HepG2 (cell line): ENCODE results near the gene SLC9A8. TPM values are rescaled to one million over a fixed set of nuclear protein-coding genes. Genes with fewer than 3 reads are reported as not detected.

Experiments
- ATF7-NPFF ChIP-seq: sonication (generic); formaldehyde crosslinking; IDR thresholded peaks from 2 replicates; pipeline ENCODE4 v1.8.1; 2023; ENCODE audit warnings: mild to moderate bottlenecking, low read depth, missing genetic modification reagents, moderate library complexity
- CEBPZ ChIP-seq: IDR thresholded peaks from 2 replicates; pipeline ENCODE4 v1.6.1; 2012; ENCODE audit warnings: low read length, improper control_type of control experiment
- CENPBD1 ChIP-seq: sonication (generic); formaldehyde crosslinking; IDR thresholded peaks from 2 replicates; pipeline ENCODE4 v1.8.0; 2022; ENCODE audit warnings: missing genetic modification reagents, low read depth, mild to moderate bottlenecking, borderline replicate concordance
- CREB1 ChIP-seq, 2 experiments: fragments of 450-650 bp in 1 of 2; IDR thresholded peaks; 2 replicates each; pipeline ENCODE4 v1.6.1; 2016 to 2017; ENCODE audit warnings: control low read depth in 1 of 2, mild to moderate bottlenecking in 1 of 2, missing compliant biosample characterization in 1 of 2, missing genetic modification characterization in 1 of 2
- NFIC ChIP-seq: IDR thresholded peaks from 2 replicates; pipeline ENCODE4 v1.6.1; 2012; ENCODE audit warnings: mild to moderate bottlenecking, low read length, inconsistent platforms
- TARDBP ChIP-seq: sonication (generic); formaldehyde crosslinking; IDR thresholded peaks from 2 replicates; pipeline ENCODE4 v1.8.0; 2022; ENCODE audit warnings: mild to moderate bottlenecking, missing genetic modification reagents
- ZBTB4 ChIP-seq: sonication (generic); formaldehyde crosslinking; IDR thresholded peaks from 2 replicates; pipeline ENCODE4 v1.4.0; 2020; ENCODE audit warnings: missing genetic modification reagents, mild to moderate bottlenecking, borderline replicate concordance
- ZNF274 ChIP-seq: sonication (generic); formaldehyde crosslinking; IDR thresholded peaks from 2 replicates; pipeline ENCODE4 v1.5.1; 2020; ENCODE audit warnings: mild to moderate bottlenecking, missing genetic modification reagents
- ZNF670 ChIP-seq: sonication (generic); formaldehyde crosslinking; IDR thresholded peaks from 2 replicates; pipeline ENCODE4 v1.8.0; 2022; ENCODE audit warnings: mild to moderate bottlenecking, missing genetic modification reagents, borderline replicate concordance
- ZNF704 ChIP-seq: sonication (generic); formaldehyde crosslinking; IDR thresholded peaks from 2 replicates; pipeline ENCODE4 v1.8.1; 2023; ENCODE audit warnings: mild to moderate bottlenecking, inconsistent platforms, moderate library complexity, missing genetic modification reagents, borderline replicate concordance
- polyA plus RNA-seq, 8 experiments: library from polyadenylated mRNA; depleted of rRNA in 3 of 8; stranded (reverse) in 7 of 8; unstranded in 1 of 8; fragments of >200 nt; fragmentation: Illumina TruSeq in 4 of 8; extraction: Trizol in 4 of 8; gene quantifications; 2 replicates each; pipeline versions ENCODE4 v1.2.1 to v1.2.3, GENCODE V29; 2011 to 2016; ENCODE audit warnings: low read depth in 4 of 8, missing spikeins in 1 of 8, mixed read lengths in 1 of 8; ENCODE audit not compliant: insufficient read depth in 1 of 8
- total RNA-seq, 5 experiments: library from RNA; depleted of rRNA; stranded (reverse); fragments of >200 nt; fragmentation: Illumina TruSeq; extraction: Trizol; gene quantifications; 2 replicates each; pipeline ENCODE4 v1.2.3, GENCODE V29; 2016; ENCODE audit warnings: low read depth in 1 of 5
- TF ChIP-seq, protein P1 (sequence below): sonication (generic); formaldehyde crosslinking; IDR thresholded peaks from 2 replicates; pipeline ENCODE4 v1.4.0; 2020; ENCODE audit warnings: mild to moderate bottlenecking, missing genetic modification reagents
- TF ChIP-seq, protein P2 (sequence below): sonication (generic); formaldehyde crosslinking; IDR thresholded peaks from 2 replicates; pipeline ENCODE4 v1.5.0; 2020; ENCODE audit warnings: mild to moderate bottlenecking, low read depth, missing genetic modification reagents, borderline replicate concordance

SLC9A8 gene
- total and polyA plus RNA-seq, 2 of the 13 experiments (the other 11 are each of a cell fraction or from before 2014, with no cell fraction given) = 4.1 to 7.4 TPM

DNA sequence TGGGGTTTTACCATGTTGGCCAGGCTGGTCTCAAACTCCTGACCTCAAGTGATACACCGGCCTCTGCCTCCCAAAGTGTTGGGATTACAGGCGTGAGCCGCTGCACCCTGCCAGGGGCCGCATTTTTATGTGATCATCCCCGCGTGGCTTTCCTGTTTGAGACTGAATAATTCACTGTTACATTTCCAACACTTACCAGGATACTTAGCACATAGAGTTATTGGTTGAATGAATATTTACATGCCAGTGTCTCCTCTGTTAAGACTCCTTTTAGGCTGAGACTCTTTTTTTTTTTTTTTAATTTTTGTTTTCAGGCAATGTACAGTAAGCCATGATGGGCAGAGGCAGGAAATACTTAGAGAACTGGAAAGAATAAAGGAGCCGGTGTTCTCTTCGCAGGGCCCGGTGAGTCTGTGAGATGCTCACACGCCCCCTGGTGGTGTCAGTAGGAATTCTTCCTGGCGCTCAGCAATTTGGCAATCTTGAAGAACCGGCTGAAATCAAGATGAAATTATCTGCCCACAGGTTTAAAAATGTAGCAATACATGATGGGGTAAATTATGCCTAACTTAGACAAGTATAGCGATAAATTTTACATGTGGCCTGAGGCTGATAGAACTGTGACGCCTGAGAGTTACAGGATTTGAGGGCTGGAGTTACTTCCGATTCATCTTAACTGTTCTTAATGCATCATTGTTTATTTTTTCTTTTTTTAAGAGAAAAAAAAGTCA, 115.9 kb downstream of the SLC9A8 start (continued):
- TF ChIP-seq CEBPZ = no peak
- no peak for TF ChIP-seq TARDBP (CRISPR knock-in tag)
- TF ChIP-seq, protein P1, sequence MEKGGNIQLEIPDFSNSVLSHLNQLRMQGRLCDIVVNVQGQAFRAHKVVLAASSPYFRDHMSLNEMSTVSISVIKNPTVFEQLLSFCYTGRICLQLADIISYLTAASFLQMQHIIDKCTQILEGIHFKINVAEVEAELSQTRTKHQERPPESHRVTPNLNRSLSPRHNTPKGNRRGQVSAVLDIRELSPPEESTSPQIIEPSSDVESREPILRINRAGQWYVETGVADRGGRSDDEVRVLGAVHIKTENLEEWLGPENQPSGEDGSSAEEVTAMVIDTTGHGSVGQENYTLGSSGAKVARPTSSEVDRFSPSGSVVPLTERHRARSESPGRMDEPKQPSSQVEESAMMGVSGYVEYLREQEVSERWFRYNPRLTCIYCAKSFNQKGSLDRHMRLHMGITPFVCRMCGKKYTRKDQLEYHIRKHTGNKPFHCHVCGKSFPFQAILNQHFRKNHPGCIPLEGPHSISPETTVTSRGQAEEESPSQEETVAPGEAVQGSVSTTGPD = no peak
- peak; percentile 73; the same call in 1 of the 2 replicates for TF ChIP-seq ZNF670 (CRISPR knock-in tag)
- TF ChIP-seq, protein P2, sequence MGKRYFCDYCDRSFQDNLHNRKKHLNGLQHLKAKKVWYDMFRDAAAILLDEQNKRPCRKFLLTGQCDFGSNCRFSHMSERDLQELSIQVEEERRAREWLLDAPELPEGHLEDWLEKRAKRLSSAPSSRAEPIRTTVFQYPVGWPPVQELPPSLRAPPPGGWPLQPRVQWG (CRISPR knock-in tag) = no peak
- TF ChIP-seq CENPBD1 = no peak
- no peak for TF ChIP-seq ATF7-NPFF (CRISPR knock-in tag)
- peak; percentile 48; the same call in 1 of the 2 replicates for TF ChIP-seq ZBTB4 (CRISPR knock-in tag)
- TF ChIP-seq CREB1 (IDR thresholded peaks at IDR 0.05) = 0 out of 2 replicates have a peak, but pooled peaks have one; percentile 1
- TF ChIP-seq CREB1 (CRISPR knock-in tag; IDR thresholded peaks at IDR 0.05) = no peak
- no peak for TF ChIP-seq ZNF274 (CRISPR knock-in tag)
- TF ChIP-seq ZNF704 = no peak
- TF ChIP-seq NFIC = no peak
